Pancreas (tissue), 10 donors: ENCODE measurements around the gene ZNF215. TPM values are rescaled to one million over a fixed set of nuclear protein-coding genes. Genes with fewer than 3 reads are reported as not detected.
"Not testable (repeated sequence)": the region's sequence is repeated elsewhere in the genome, so short reads cannot be mapped to it uniquely, and the experiment has no call there.

Experiments used
- ATAC-seq, 4 donors: fragments of 200-7000 bp; cut with Tn5 transposase; one replicate each; pipeline versions ENCODE4 v1.8.0 to v1.9.1; 2020; ENCODE audit warnings: mild to moderate bottlenecking in 4 of 4, moderate library complexity in 4 of 4
- DNase-seq, 6 donors: peaks; one replicate each; pipeline ENCODE4 v3.0.0-alpha.2; 2020
- FAIRE-seq: peaks from 2 replicates; lab custom pipeline; 2012; peaks lifted over from hg19 to GRCh38; lab: Jason Lieb, UNC
- H3K27ac ChIP-seq, 4 donors: fragments of 200-600 bp; sonication (generic); 1 replicate in 3 of 4; 2 replicates in 1 of 4; pipeline versions ENCODE4 v1.5.0 to v1.8.0; 2020
- H3K27me3 ChIP-seq, 4 donors: fragments of 200-600 bp; one replicate each; pipeline ENCODE4 v1.8.0; 2021
- H3K36me3 ChIP-seq, 3 donors: fragments of 200-600 bp; sonication (generic) in 1 of 3; one replicate each; pipeline versions ENCODE4 v1.5.0 to v1.8.0; 2020 to 2021
- H3K4me1 ChIP-seq, 3 donors: fragments of 200-600 bp; one replicate each; pipeline ENCODE4 v1.8.0; 2021
- H3K4me3 ChIP-seq, 4 donors: fragments of 200-600 bp; sonication (generic) in 2 of 4; one replicate each; pipeline versions ENCODE4 v1.5.0 to v1.8.0; 2020 to 2021
- H3K9me3 ChIP-seq, 4 donors: fragments of 200-600 bp; one replicate each; pipeline ENCODE4 v1.8.0; 2021
- WGBS, 2 donors: extraction: QIAGEN DNeasy Blood & Tissue Kit; methylation state at CpG; one replicate each; pipeline ENCODE4 v1.1.7; 2013; 5-methylcytosine and 5-hydroxymethylcytosine counted together
- intact Hi-C, 3 donors: fragments of 100-400 bp; cut with DNase I; formaldehyde crosslinking; loops; one replicate each; pipeline versions ENCODE4 v1.11.1 to v1.14.2; 2022
- polyA plus RNA-seq, 2 donors: library from polyadenylated mRNA; stranded (reverse); fragments of 200-250 nt; gene quantifications; one replicate each; pipeline ENCODE4 v1.2.3, GENCODE V29; 2013
- total RNA-seq, 6 donors: library from RNA; stranded (reverse); fragmentation: NEBNext Ultra II Directional in 4 of 6; extraction: Animal tissue kit (Norgen Biotek cat#: 25700) in 4 of 6; gene quantifications; one replicate each; pipeline versions ENCODE4 v1.2.1 to v1.2.4, GENCODE V29; 2021 to 2023
- TF ChIP-seq, protein P1 (sequence below), 4 donors: fragments of 200-600 bp; sonication (generic) in 3 of 4; IDR thresholded peaks; one replicate each; pipeline versions ENCODE4 v1.5.0 to v1.8.0; 2021; ENCODE audit warnings: antibody characterized with exemption in 4 of 4
- donor health status: healthy with polysubstance abuse.
- donor health status: DM: no; HTN: no; CAD: no; lungs with moderate emphysema.
- donor health status: DM: no; HTN: no; CAD: no.
- donor health status: control.
- donor health status: control.
- donor health status: Bipolar disorder and iron deficiency.
- donor health status: DM: yes; HTN: yes; CAD: no.
- donor health status: DM: no; HTN: no; CAD: no.
- donor health status: DM: no; HTN: no; CAD: no.
- donor health status: DM: yes; HTN: yes; CAD: no.

ZNF215 gene
- total and polyA plus RNA-seq, 8 donors, result 1.6 to 4.5 (median 2.7) TPM

DNA sequence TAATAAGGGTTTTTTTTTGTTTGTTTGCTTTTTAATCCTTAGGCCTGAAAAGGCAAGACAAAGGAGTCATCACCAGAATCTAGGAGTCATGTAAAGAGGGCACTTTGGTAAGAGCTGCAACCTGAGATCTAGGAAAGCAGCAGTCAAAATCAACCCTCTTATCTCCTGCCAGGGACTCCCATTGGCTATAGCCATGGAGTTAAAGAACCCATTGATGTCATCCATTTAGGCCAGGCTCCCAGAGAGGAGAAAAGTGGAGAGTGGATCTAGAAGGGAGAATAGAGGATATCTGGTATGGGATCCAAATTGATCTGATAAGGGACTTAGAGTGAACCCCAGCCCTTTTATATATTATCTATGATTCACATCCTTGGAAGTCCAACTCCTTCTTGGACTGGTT lies 35.9 kb downstream of the ZNF215 start:
- Histone ChIP-seq H3K27ac (no peak overlapping the region), H3K36me3 (no peaks in the 10 kb centered on the region), H3K27me3 (no peaks in the 10 kb centered on the region), H3K9me3 (no peaks in the 10 kb centered on the region), H3K4me1 (no peaks in the 10 kb centered on the region), H3K4me3 (no peak overlapping the region)
- intact Hi-C loops, result no loop called here
- ATAC-seq, result no peak
- DNase-seq, result no peak
- no peak for FAIRE-seq
- TF ChIP-seq, protein P1, sequence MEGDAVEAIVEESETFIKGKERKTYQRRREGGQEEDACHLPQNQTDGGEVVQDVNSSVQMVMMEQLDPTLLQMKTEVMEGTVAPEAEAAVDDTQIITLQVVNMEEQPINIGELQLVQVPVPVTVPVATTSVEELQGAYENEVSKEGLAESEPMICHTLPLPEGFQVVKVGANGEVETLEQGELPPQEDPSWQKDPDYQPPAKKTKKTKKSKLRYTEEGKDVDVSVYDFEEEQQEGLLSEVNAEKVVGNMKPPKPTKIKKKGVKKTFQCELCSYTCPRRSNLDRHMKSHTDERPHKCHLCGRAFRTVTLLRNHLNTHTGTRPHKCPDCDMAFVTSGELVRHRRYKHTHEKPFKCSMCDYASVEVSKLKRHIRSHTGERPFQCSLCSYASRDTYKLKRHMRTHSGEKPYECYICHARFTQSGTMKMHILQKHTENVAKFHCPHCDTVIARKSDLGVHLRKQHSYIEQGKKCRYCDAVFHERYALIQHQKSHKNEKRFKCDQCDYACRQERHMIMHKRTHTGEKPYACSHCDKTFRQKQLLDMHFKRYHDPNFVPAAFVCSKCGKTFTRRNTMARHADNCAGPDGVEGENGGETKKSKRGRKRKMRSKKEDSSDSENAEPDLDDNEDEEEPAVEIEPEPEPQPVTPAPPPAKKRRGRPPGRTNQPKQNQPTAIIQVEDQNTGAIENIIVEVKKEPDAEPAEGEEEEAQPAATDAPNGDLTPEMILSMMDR (IDR thresholded peaks at IDR 0.05), result no peak

DNA sequence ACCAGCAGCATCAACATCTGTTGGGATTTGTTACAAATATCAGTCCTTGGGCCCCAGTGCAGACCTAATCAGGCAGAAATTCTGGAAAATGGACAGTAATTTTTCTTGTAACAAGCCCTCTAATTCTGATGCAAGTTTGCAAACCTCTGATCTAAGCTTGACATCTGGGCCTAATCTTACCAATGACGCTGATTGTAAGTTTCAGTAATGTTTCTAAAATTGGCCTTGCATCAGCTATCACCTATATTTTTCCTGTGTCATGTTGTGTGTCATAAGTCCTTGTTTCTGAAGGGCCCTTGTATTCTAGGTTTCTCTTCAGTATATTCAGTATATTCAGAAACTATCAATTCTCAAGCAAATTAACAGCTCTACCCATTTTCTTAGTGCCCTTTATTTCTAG lies 36.4 kb downstream of the ZNF215 start:
- FAIRE-seq (no peak), ATAC-seq (no peak), DNase-seq (no peak)
- WGBS, 2 donors, result 92% methylated on average over 1 of the region's 1 CpG
- no peak overlapping the region for H3K4me3 ChIP-seq
- H3K36me3 ChIP-seq, result no peaks in the 10 kb centered on the region
- H3K27ac ChIP-seq, result no peak overlapping the region
- TF ChIP-seq, protein P1 (IDR thresholded peaks at IDR 0.05), result no peak
- intact Hi-C loops, result no loop called here
- H3K9me3 ChIP-seq, result no peaks in the 10 kb centered on the region
- no peaks in the 10 kb centered on the region for H3K27me3 ChIP-seq
- H3K4me1 ChIP-seq, result no peaks in the 10 kb centered on the region

DNA sequence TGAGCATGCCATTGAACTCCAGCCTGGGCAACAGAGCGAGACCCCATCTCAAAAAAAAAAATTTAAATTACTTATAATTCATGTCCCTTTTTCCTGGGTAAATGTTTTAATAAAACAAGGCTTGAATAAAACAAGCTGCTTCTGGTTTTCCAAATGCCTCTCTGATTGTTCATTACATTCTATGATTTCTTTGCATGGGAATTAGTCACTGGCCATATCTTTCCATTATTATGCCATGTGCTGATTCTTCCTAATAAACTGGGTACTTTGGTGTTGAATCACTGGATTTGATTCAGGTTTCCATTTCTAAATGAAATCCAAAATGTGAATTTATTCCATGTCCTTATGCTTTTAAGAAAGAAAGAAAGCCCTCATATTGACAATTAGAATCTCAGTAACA lies 42.6 kb downstream of the ZNF215 start:
- 91 to 100% methylated on average over 1 of the region's 1 CpG for WGBS, 2 donors
- FAIRE-seq (no peak), DNase-seq (no peak), ATAC-seq (no peak)
- no peak overlapping the region for H3K4me3 ChIP-seq
- no peaks in the 10 kb centered on the region for H3K4me1 ChIP-seq
- TF ChIP-seq, protein P1 (IDR thresholded peaks at IDR 0.05), result no peak
- H3K9me3 ChIP-seq, result no peaks in the 10 kb centered on the region
- H3K27ac ChIP-seq, result no peak overlapping the region
- intact Hi-C loops, result no loop called here
- H3K36me3 ChIP-seq, result no peaks in the 10 kb centered on the region
- no peaks in the 10 kb centered on the region for H3K27me3 ChIP-seq

DNA sequence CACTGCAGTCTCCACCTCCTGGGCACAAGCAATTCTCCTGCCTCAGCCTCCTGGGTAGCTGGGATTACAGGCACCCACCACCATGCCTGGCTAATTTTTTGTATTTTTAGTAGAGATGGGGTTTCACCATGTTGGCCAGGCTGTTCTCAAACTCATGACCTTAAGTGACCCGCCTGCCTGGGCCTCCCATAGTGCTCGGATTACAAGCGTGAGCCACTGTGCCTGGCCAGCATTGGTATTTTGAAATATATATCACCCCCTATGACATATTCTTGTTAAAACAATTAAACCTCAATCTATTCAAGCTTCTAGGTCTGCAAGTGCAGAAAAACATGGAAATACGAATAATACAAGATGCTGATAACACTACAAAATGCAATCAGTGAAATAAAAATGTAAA lies 43.6 kb downstream of the ZNF215 start:
- H3K4me3 ChIP-seq, DNase-seq, intact Hi-C loops, FAIRE-seq, H3K27me3 ChIP-seq, H3K9me3 ChIP-seq, H3K4me1 ChIP-seq, H3K27ac ChIP-seq, ATAC-seq, H3K36me3 ChIP-seq: not testable (repeated sequence)
- WGBS, 2 donors, result 76 to 79% methylated on average over 4 of the region's 4 CpGs

DNA sequence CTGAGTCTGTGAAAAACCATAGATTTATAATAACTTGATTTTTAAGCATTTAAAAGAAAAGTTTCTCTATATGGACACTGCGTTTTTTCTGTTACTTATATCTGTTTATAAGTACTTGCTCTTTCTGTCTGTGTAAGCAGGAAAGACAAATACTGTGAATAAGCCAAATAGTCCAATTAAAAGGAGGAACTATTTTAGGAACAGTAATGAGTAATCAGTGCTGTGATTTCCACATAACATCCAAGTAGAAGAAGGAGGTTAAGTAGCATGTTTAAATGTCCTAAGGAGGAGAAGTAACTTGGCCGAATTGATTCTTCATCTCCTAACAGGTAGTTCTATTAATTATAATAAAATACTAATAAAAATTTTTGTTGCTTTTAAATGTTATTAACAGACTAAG lies 53.1 kb downstream of the ZNF215 start:
- DNase-seq (no peak), ATAC-seq (no peak), FAIRE-seq (no peak)
- H3K4me1 ChIP-seq, result no peaks in the 10 kb centered on the region
- H3K36me3 ChIP-seq, result no peaks in the 10 kb centered on the region
- intact Hi-C loops, result no loop called here
- no peaks in the 10 kb centered on the region for H3K27me3 ChIP-seq
- TF ChIP-seq, protein P1 (IDR thresholded peaks at IDR 0.05), result no peak
- WGBS, 2 donors, result 65 to 71% methylated on average over 2 of the region's 2 CpGs
- no peak overlapping the region for H3K27ac ChIP-seq
- H3K9me3 ChIP-seq, result no peaks in the 10 kb centered on the region
- H3K4me3 ChIP-seq, result no peak overlapping the region

DNA sequence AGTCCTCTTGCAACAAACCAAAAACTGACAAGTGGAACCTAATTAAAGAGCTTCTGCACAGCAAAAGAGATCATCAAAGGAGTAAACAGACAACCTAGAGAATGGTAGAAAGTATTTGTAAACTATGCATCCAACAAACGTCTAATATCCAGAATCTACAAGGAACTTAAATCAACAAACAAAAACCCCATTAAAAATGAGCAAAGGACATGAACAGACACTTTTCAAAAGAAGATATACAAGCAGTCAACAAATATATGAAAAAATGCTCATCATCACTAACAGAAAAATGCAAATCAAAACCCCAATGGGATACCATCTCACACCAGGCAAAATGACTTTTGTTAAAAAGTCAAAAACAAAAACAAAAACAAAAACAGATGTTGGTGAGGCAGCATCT lies 60.3 kb downstream of the ZNF215 start:
- no peak for ATAC-seq
- Histone ChIP-seq H3K9me3 (no peaks in the 10 kb centered on the region), H3K36me3 (no peaks in the 10 kb centered on the region), H3K4me1 (no peaks in the 10 kb centered on the region), H3K4me3 (no peak overlapping the region), H3K27me3 (no peaks in the 10 kb centered on the region), H3K27ac (no peak overlapping the region)
- TF ChIP-seq, protein P1 (IDR thresholded peaks at IDR 0.05), result no peak
- FAIRE-seq, result no peak
- no peak for DNase-seq
- WGBS, 2 donors, result 39% methylated on average over 1 of the region's 1 CpG
- intact Hi-C loops, result no loop called here
